Lower leg skin (tissue), 3 donors: Measurements from ENCODE around the gene GABRG3.

Source experiments
- POLR2A ChIP-seq, 2 donors: fragments of 450-650 bp; IDR thresholded peaks; one replicate each; pipeline ENCODE4 v1.6.1; 2016 to 2017; ENCODE audit warnings: antibody characterized with exemption in 2 of 2, mild to moderate bottlenecking in 1 of 2, moderate library complexity in 1 of 2
- TF ChIP-seq, protein P1 (sequence below), 3 donors: fragments of 450-650 bp; IDR thresholded peaks; one replicate each; pipeline ENCODE4 v1.5.1; 2016; ENCODE audit warnings: antibody characterized with exemption in 3 of 3, mild to moderate bottlenecking in 3 of 3, moderate library complexity in 2 of 3

DNA sequence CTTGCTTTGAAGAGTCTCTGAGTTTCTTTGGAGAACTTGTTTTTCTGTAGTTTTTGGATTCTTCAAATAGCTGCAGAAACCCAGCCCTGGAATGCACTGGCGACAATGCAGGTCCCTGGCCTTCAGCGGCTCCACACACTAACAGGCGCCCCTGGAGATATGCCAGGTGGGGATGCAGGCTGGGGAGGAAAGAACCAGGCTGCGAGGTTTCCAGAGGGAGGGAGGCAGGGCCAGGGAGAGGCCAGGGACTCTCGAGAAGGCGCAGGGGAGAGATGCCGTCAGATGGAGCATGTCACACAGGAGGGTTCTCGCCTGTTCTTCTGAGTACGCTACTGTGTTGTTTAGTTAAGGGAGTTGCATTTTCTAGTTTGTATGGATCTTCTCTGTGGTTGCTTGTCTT lies 283.1 kb downstream of the GABRG3 start:
- TF ChIP-seq POLR2A (IDR thresholded peaks at IDR 0.05) = no peak
- TF ChIP-seq, protein P1, sequence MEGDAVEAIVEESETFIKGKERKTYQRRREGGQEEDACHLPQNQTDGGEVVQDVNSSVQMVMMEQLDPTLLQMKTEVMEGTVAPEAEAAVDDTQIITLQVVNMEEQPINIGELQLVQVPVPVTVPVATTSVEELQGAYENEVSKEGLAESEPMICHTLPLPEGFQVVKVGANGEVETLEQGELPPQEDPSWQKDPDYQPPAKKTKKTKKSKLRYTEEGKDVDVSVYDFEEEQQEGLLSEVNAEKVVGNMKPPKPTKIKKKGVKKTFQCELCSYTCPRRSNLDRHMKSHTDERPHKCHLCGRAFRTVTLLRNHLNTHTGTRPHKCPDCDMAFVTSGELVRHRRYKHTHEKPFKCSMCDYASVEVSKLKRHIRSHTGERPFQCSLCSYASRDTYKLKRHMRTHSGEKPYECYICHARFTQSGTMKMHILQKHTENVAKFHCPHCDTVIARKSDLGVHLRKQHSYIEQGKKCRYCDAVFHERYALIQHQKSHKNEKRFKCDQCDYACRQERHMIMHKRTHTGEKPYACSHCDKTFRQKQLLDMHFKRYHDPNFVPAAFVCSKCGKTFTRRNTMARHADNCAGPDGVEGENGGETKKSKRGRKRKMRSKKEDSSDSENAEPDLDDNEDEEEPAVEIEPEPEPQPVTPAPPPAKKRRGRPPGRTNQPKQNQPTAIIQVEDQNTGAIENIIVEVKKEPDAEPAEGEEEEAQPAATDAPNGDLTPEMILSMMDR (IDR thresholded peaks at IDR 0.05) = no peak
